ENCODE data around the gene TCAF1.

- TF ChIP-seq CTCF (conservative IDR thresholded peaks at IDR 0.05; ENCODE audit: low read length), result no peak
- TF ChIP-seq EZH2phosphoT487 (IDR thresholded peaks at IDR 0.05; ENCODE audit: borderline replicate concordance), result no peak
Measured at GRCh38 chr7:143850682-143851081, 51.3 kb downstream of the TCAF1 start.

Measured in Loucy (cell line).